SK-N-SH treated with all-trans-retinoic acid at 6 μM for 48 hours (cell line): ENCODE measurements around the gene SLC44A2.

Experiments used
- GLIS3 ChIP-seq: fragments of 250-450 bp; sonication (Bioruptor Pico); IDR thresholded peaks from 2 replicates; pipeline ENCODE4 v1.5.0; 2020; ENCODE audit warnings: mild to moderate bottlenecking, moderate library complexity
- PATZ1 ChIP-seq: fragments of 250-450 bp; sonication (Bioruptor Pico); IDR thresholded peaks from 2 replicates; pipeline ENCODE4 v1.8.0; 2020; ENCODE audit warnings: mild to moderate bottlenecking, moderate library complexity, borderline replicate concordance
- ZFP3 ChIP-seq: fragments of 250-450 bp; sonication (Bioruptor Pico); IDR thresholded peaks from 2 replicates; pipeline ENCODE4 v1.5.0; 2020; ENCODE audit warnings: mild to moderate bottlenecking, moderate library complexity

- TF ChIP-seq PATZ1 (CRISPR knock-in tag): no peak
- TF ChIP-seq ZFP3 (CRISPR knock-in tag): no peak
- no peak for TF ChIP-seq GLIS3 (CRISPR knock-in tag)
Observed at GRCh38 chr19:10593148-10593547, 32.2 kb upstream of the SLC44A2 start.
